Progenitor cell of endocrine pancreas (in vitro differentiated cells): ENCODE results near the gene CDH24. TPM values are rescaled to one million over a fixed set of nuclear protein-coding genes. Genes with fewer than 3 reads are reported as not detected.
A peak's percentile ranks its signal among the peaks of the same experiment; 100 is the strongest.

ENCODE experiments used
- DNase-seq: peaks from one replicate; pipeline ENCODE4 v3.0.0; 2021; ENCODE audit warnings: low spot score; ENCODE audit not compliant: unreplicated experiment
- H3K27ac Mint-ChIP-seq: 2 replicates; pipeline ENCODE4 v1.8.0; 2021; ENCODE audit warnings: mild to moderate bottlenecking, moderate library complexity, mixed read lengths
- H3K27me3 Mint-ChIP-seq: 2 replicates; pipeline ENCODE4 v1.8.0; 2021; ENCODE audit warnings: mixed read lengths
- H3K36me3 Mint-ChIP-seq: 2 replicates; pipeline ENCODE4 v1.8.0; 2022; ENCODE audit warnings: mixed read lengths; ENCODE audit not compliant: insufficient read depth
- H3K4me1 Mint-ChIP-seq: 2 replicates; pipeline ENCODE4 v1.8.0; 2021; ENCODE audit warnings: low read depth, mixed read lengths
- H3K4me3 Mint-ChIP-seq: 2 replicates; pipeline ENCODE4 v1.8.0; 2021; ENCODE audit warnings: low read depth, mild to moderate bottlenecking, moderate library complexity, mixed read lengths
- H3K9me3 Mint-ChIP-seq: 2 replicates; pipeline ENCODE4 v1.8.0; 2021; ENCODE audit warnings: low read depth, mixed read lengths
- total RNA-seq: library from RNA; stranded (reverse); gene quantifications from 2 replicates; pipeline ENCODE4 v1.2.1, GENCODE V29; 2021
- TF ChIP-seq, protein P1 (sequence below): fragments of 200-600 bp; sonication (generic); IDR thresholded peaks from one replicate; pipeline ENCODE4 v1.5.0; 2021; ENCODE audit warnings: antibody characterized with exemption, mild to moderate bottlenecking; ENCODE audit not compliant: unreplicated experiment

The CDH24 gene
- total RNA-seq, 1 donor from 2014 or later = 25.1 TPM

DNA sequence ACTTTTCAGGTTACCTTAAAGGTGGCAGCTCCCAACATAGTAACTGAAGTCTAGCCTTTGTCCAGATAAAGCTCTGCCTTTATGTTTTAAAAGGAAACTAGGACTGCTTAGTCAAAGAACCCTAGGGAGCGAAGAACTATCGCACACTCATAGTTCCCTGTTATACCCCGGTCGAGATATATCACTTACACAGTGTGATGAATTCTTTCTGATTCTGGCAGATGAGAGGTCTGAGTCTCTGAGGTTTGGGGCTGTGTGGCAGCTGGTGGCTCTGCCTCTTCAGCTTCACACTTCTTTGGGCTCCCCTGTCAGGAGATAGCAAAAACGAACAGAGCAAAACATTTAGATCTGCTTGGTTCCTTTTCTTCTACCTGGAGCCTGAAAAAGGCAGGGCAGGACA is 20.6 kb upstream of the CDH24 start:
- TF ChIP-seq, protein P1, sequence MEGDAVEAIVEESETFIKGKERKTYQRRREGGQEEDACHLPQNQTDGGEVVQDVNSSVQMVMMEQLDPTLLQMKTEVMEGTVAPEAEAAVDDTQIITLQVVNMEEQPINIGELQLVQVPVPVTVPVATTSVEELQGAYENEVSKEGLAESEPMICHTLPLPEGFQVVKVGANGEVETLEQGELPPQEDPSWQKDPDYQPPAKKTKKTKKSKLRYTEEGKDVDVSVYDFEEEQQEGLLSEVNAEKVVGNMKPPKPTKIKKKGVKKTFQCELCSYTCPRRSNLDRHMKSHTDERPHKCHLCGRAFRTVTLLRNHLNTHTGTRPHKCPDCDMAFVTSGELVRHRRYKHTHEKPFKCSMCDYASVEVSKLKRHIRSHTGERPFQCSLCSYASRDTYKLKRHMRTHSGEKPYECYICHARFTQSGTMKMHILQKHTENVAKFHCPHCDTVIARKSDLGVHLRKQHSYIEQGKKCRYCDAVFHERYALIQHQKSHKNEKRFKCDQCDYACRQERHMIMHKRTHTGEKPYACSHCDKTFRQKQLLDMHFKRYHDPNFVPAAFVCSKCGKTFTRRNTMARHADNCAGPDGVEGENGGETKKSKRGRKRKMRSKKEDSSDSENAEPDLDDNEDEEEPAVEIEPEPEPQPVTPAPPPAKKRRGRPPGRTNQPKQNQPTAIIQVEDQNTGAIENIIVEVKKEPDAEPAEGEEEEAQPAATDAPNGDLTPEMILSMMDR = no peak
- no peak overlapping the region for H3K4me3 Mint-ChIP-seq
- peak overlapping the region; percentile 49 for H3K27ac Mint-ChIP-seq
- no peaks in the 10 kb centered on the region for H3K4me1 Mint-ChIP-seq
- peaks cover 27% of the 10 kb centered on the region for H3K36me3 Mint-ChIP-seq
- DNase-seq = no peak
- H3K27me3 Mint-ChIP-seq = no peaks in the 10 kb centered on the region
- H3K9me3 Mint-ChIP-seq = no peaks in the 10 kb centered on the region

DNA sequence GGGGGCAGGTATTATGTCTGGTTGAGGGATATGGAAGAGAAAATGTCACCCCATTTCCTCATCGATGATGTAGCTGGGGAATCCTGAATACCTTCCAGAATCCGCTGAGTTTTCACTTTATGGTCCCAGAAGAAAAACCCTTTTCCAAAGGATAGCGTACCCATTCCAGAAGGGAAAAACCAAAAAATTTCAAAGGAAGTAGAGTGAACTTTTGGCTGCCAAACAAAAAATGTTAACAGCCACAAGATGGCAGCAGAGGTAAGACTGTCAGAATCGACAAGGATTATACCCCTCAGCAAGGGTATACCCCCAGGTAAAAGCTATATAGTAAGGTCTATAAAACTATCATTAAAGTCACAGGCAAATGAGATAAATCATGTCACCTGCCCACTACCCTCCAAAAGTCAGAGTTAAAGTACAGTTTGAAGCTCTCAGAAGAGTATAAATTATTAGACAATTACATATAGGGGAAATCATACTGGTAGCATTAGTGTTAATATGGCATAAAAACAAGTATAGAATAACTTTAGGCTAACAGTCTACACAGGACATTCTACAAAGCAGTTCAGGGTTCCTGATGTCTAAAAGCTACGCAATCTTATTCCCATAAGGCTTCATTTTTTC is 19.6 kb upstream of the CDH24 start:
- H3K27me3 Mint-ChIP-seq = no peaks in the 10 kb centered on the region
- no peak overlapping the region for H3K27ac Mint-ChIP-seq
- H3K4me1 Mint-ChIP-seq = peaks cover 7% of the 10 kb centered on the region
- no peak for DNase-seq
- H3K9me3 Mint-ChIP-seq = no peaks in the 10 kb centered on the region
- H3K36me3 Mint-ChIP-seq = peaks cover 27% of the 10 kb centered on the region
- TF ChIP-seq, protein P1 = peak; percentile 70
- H3K4me3 Mint-ChIP-seq = no peak overlapping the region

DNA sequence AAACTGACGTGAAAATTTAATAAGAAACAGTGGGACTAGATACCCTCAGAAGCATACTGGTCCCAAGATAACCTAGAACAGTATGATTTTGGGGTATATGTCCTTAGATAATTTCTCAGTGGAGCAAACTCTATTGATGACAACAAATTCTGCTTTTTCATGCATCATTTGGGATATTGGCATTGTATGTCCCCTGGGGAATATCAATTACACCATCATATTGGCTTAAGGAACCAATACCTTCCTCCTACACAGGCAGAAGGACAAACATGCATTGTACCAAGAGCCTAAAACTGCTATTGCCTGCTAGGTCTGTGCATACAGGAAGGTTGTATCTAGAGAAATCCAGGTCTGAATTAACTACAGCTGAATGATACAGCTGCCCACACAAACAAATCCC is 17.6 kb upstream of the CDH24 start:
- H3K9me3 Mint-ChIP-seq = no peaks in the 10 kb centered on the region
- H3K27ac Mint-ChIP-seq = no peak overlapping the region
- TF ChIP-seq, protein P1 = no peak
- no peak overlapping the region for H3K4me3 Mint-ChIP-seq
- H3K36me3 Mint-ChIP-seq = peaks cover 18% of the 10 kb centered on the region
- no peaks in the 10 kb centered on the region for H3K27me3 Mint-ChIP-seq
- no peak for DNase-seq
- peaks cover 19% of the 10 kb centered on the region for H3K4me1 Mint-ChIP-seq

DNA sequence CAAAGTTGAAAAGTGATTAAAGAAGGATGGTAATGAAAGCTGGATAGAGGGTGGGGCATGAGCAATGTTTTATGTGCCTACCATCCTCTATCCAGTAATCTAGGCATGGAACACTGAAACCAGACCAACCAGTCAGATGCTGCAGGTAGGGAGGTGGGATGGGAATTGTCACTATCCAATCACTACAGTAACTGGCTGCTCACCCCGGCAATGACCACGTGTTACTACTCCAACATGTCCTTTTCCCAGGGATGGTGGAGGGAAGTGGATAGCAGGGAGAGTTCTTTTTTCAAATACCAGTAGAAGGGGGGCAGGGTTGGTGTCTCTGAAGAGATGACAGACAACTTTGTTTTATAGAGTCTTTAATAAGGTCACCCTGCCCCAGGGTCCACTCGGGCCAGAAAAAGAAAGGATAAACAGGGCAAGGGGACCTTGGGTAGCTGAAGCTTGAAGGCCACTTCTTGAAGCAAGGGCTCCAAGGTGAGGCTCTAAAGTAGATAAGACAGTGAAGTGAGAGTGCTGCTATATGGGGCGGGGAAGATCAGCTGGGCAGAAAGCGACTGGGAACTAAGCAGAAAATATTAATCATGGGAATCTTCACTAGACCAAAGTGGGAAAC is 14.7 kb upstream of the CDH24 start:
- H3K4me3 Mint-ChIP-seq = peak overlapping the region; percentile 96
- peak overlapping the region; percentile 95 for H3K27ac Mint-ChIP-seq
- H3K27me3 Mint-ChIP-seq = no peaks in the 10 kb centered on the region
- peaks cover 32% of the 10 kb centered on the region for H3K4me1 Mint-ChIP-seq
- no peaks in the 10 kb centered on the region for H3K9me3 Mint-ChIP-seq
- H3K36me3 Mint-ChIP-seq = peaks cover 14% of the 10 kb centered on the region
- TF ChIP-seq, protein P1 = no peak
- no peak for DNase-seq

DNA sequence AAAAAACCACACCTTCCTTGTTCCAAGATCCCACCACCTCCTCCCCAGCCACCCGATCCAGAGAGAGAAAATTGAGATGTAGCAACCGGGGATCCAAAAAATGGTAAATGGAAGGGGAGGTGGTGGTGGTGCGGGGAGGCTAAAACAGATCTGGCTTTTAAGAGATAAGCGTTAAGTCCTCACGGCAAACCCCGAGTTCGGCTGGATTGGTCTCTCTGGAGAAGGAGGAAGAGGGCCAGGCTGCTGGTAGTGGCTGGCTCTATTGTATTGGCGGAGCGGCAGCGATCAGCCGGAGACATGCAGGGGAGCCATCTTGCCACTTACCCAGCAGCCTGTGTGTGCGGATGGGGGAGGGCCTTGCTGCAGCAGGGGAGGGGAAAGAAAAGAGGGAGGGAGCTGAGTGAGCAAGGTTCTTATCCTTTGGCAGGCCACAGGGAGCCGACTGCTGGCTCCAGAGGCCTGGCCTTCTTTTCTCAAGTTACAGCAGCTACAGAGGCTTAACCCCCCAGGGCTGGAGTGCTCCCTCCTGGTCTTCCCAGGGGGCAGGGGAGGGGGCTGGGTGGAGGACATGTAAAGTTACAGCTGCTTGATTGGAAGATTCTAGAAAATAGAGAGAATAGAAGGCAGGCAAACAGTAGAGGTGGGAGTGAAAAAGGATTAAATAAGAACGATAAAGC is 14.1 kb upstream of the CDH24 start:
- no peaks in the 10 kb centered on the region for H3K9me3 Mint-ChIP-seq
- H3K27ac Mint-ChIP-seq = peak overlapping the region; percentile 95
- TF ChIP-seq, protein P1 = no peak
- H3K4me1 Mint-ChIP-seq = peaks cover 32% of the 10 kb centered on the region
- peak overlapping the region; percentile 96 for H3K4me3 Mint-ChIP-seq
- DNase-seq = peak; percentile 53
- H3K27me3 Mint-ChIP-seq = no peaks in the 10 kb centered on the region
- H3K36me3 Mint-ChIP-seq = peaks cover 15% of the 10 kb centered on the region
